Endodermal cell (in vitro differentiated cells): ENCODE results near the gene IER2. TPM values are rescaled to one million over a fixed set of nuclear protein-coding genes. Genes with fewer than 3 reads are reported as not detected.

Source experiments
- DNase-seq: peaks from one replicate; pipeline ENCODE4 v3.0.0-alpha.2; 2017
- H3K27ac ChIP-seq: 2 replicates; pipeline ENCODE4 v1.5.1; 2013; ENCODE audit warnings: mild to moderate bottlenecking, low read depth, low read length, moderate library complexity
- H3K27me3 ChIP-seq: 2 replicates; pipeline ENCODE4 v1.6.1; 2013; ENCODE audit warnings: mild to moderate bottlenecking, low read length, moderate library complexity; ENCODE audit not compliant: insufficient read depth, control insufficient read depth, poor library complexity, severe bottlenecking
- H3K36me3 ChIP-seq: 2 replicates; pipeline ENCODE4 v1.7.0; 2013; ENCODE audit warnings: mild to moderate bottlenecking, low read length, moderate library complexity; ENCODE audit not compliant: control insufficient read depth, insufficient read depth
- H3K4me1 ChIP-seq: one replicate; pipeline ENCODE4 v1.7.0; 2013; ENCODE audit warnings: low read length; ENCODE audit not compliant: control insufficient read depth, insufficient read depth
- H3K4me3 ChIP-seq: 2 replicates; pipeline ENCODE4 v1.5.1; 2013; ENCODE audit warnings: mild to moderate bottlenecking, low read length, moderate library complexity
- H3K9ac ChIP-seq: 2 replicates; pipeline ENCODE4 v1.6.1; 2013; ENCODE audit warnings: mild to moderate bottlenecking, low read length, moderate library complexity; ENCODE audit not compliant: poor library complexity, severe bottlenecking; ENCODE audit errors: extremely low read depth
- H3K9me3 ChIP-seq: 2 replicates; pipeline ENCODE4 v1.6.1; 2013; ENCODE audit warnings: mild to moderate bottlenecking, low read length, moderate library complexity; ENCODE audit not compliant: control insufficient read depth
- H3K27ac Mint-ChIP-seq: 2 replicates; pipeline ENCODE4 v1.8.0; 2020; ENCODE audit warnings: mixed read lengths
- H3K27me3 Mint-ChIP-seq: 2 replicates; pipeline ENCODE4 v1.8.0; 2021; ENCODE audit warnings: mild to moderate bottlenecking, mixed read lengths; ENCODE audit not compliant: insufficient read depth
- H3K36me3 Mint-ChIP-seq: 2 replicates; pipeline ENCODE4 v1.8.0; 2020; ENCODE audit warnings: low read depth, mixed read lengths
- H3K4me1 Mint-ChIP-seq: 2 replicates; pipeline ENCODE4 v1.8.0; 2020; ENCODE audit warnings: mixed read lengths
- H3K4me3 Mint-ChIP-seq: 2 replicates; pipeline ENCODE4 v1.8.0; 2020; ENCODE audit warnings: mild to moderate bottlenecking, moderate library complexity, mixed read lengths
- H3K9me3 Mint-ChIP-seq: 2 replicates; pipeline ENCODE4 v1.8.0; 2020; ENCODE audit warnings: mild to moderate bottlenecking, mixed read lengths
- CTCF ChIP-seq: fragments of 200-600 bp; sonication (generic); conservative IDR thresholded peaks from 2 replicates; pipeline ENCODE4 v1.5.0; 2021; ENCODE audit warnings: antibody characterized with exemption, mild to moderate bottlenecking
- WGBS, 2 experiments: methylation state at CpG; one replicate each; pipeline versions ENCODE4 v1.1.5 to v1.1.7; 2013; ENCODE audit warnings: missing lambda C conversion rate in 2 of 2, mixed read lengths in 1 of 2; ENCODE audit not compliant: insufficient coverage in 1 of 2, insufficient read length in 1 of 2; 5-methylcytosine and 5-hydroxymethylcytosine counted together
- total RNA-seq, 2 donors: library from RNA; stranded (reverse); fragmentation: NEBNext Ultra II Directional in 1 of 2; extraction: Animal tissue kit (Norgen Biotek cat#: 25700) in 1 of 2; gene quantifications; 2 replicates in 1 of 2; 3 replicates in 1 of 2; pipeline ENCODE4 v1.2.1, GENCODE V29; 2021

Gene IER2
- total RNA-seq, 2 donors from 2014 or later = 55.3 to 66.6 TPM

- Histone ChIP-seq H3K4me3 (peak overlapping the region; percentile 89), H3K27me3 (no peaks in the 10 kb centered on the region), H3K36me3 (peaks cover 44% of the 10 kb centered on the region), H3K27ac (no peak overlapping the region), H3K9ac (no peak overlapping the region), H3K4me1 (peaks cover 25% of the 10 kb centered on the region), H3K9me3 (no peaks in the 10 kb centered on the region)
- no peaks in the 10 kb centered on the region for H3K9me3 Mint-ChIP-seq
- peaks cover 28% of the 10 kb centered on the region for H3K36me3 Mint-ChIP-seq
- no peak for TF ChIP-seq CTCF
- H3K27ac Mint-ChIP-seq = peak overlapping the region; percentile 89
- peak; percentile 38 for DNase-seq
- H3K4me3 Mint-ChIP-seq = peak overlapping the region; percentile 96
- peaks cover 54% of the 10 kb centered on the region for H3K4me1 Mint-ChIP-seq
- 89 to 94% methylated on average over 5 to 9 of the region's 9 CpGs for WGBS, 2 experiments
- H3K27me3 Mint-ChIP-seq = no peaks in the 10 kb centered on the region
Measured at GRCh38 chr19:13120031-13120430, 30.2 kb upstream of the IER2 start.

GRCh38 chr19:13120817-13121216 lies 29.4 kb upstream of the IER2 start:
- peak overlapping the region; percentile 89 for H3K27ac Mint-ChIP-seq
- 66 to 68% methylated on average over 9 to 10 of the region's 10 CpGs for WGBS, 2 experiments
- DNase-seq = peak; percentile 62
- Histone ChIP-seq H3K9ac (no peak overlapping the region), H3K9me3 (no peaks in the 10 kb centered on the region), H3K36me3 (peaks cover 43% of the 10 kb centered on the region), H3K27ac (no peak overlapping the region), H3K27me3 (no peaks in the 10 kb centered on the region), H3K4me1 (peaks cover 25% of the 10 kb centered on the region), H3K4me3 (peak overlapping the region; percentile 89)
- no peaks in the 10 kb centered on the region for H3K27me3 Mint-ChIP-seq
- peaks cover 48% of the 10 kb centered on the region for H3K4me1 Mint-ChIP-seq
- peak overlapping the region; percentile 96 for H3K4me3 Mint-ChIP-seq
- peaks cover 26% of the 10 kb centered on the region for H3K36me3 Mint-ChIP-seq
- no peak for TF ChIP-seq CTCF
- H3K9me3 Mint-ChIP-seq = no peaks in the 10 kb centered on the region

- H3K27me3 Mint-ChIP-seq = no peaks in the 10 kb centered on the region
- no peaks in the 10 kb centered on the region for H3K27me3 ChIP-seq
- WGBS, 2 experiments = 92 to 96% methylated on average over 10 to 18 of the region's 18 CpGs
- H3K36me3 ChIP-seq = peaks cover 48% of the 10 kb centered on the region
- DNase-seq = peak; percentile 38
- H3K9me3 ChIP-seq = no peaks in the 10 kb centered on the region
- peak overlapping the region; percentile 89 for H3K27ac Mint-ChIP-seq
- no peak overlapping the region for H3K4me3 ChIP-seq
- peaks cover 45% of the 10 kb centered on the region for H3K4me1 Mint-ChIP-seq
- no peak overlapping the region for H3K27ac ChIP-seq
- no peaks in the 10 kb centered on the region for H3K9me3 Mint-ChIP-seq
- no peak for TF ChIP-seq CTCF
- peak overlapping the region; percentile 96 for H3K4me3 Mint-ChIP-seq
- no peak overlapping the region for H3K9ac ChIP-seq
- H3K4me1 ChIP-seq = peaks cover 25% of the 10 kb centered on the region
- H3K36me3 Mint-ChIP-seq = peaks cover 32% of the 10 kb centered on the region
Measured at GRCh38 chr19:13121551-13122274, 28.5 kb upstream of the IER2 start.
